ACC112 (cell line): ENCODE measurements around the gene IMMT.

Source experiments
- H2AFZ ChIP-seq: fragments of 200-600 bp; sonication (generic); one replicate; pipeline ENCODE4 v1.6.0; 2017; ENCODE audit warnings: antibody characterized with exemption, low read length; ENCODE audit not compliant: unreplicated experiment
- H3K27ac ChIP-seq: fragments of 200-600 bp; sonication (generic); 2 replicates; pipeline ENCODE4 v1.5.1; 2014; ENCODE audit warnings: low read depth, mild to moderate bottlenecking, antibody characterized with exemption, low read length, moderate library complexity
- H3K27me3 ChIP-seq: fragments of 200-600 bp; sonication (generic); 2 replicates; pipeline ENCODE4 v1.6.1; 2014; ENCODE audit warnings: mild to moderate bottlenecking, antibody characterized with exemption, low read length, moderate library complexity, mixed read lengths; ENCODE audit not compliant: insufficient read depth
- H3K36me3 ChIP-seq: fragments of 200-600 bp; sonication (generic); 2 replicates; pipeline ENCODE4 v1.6.1; 2016; ENCODE audit warnings: mild to moderate bottlenecking, antibody characterized with exemption, low read length, moderate library complexity, mixed read lengths; ENCODE audit not compliant: insufficient read depth
- H3K4me1 ChIP-seq: fragments of 200-600 bp; sonication (generic); one replicate; pipeline ENCODE4 v1.6.1; 2016; ENCODE audit warnings: low read length, mixed read lengths; ENCODE audit not compliant: insufficient read depth, unreplicated experiment, control insufficient read depth
- H3K4me3 ChIP-seq: fragments of 200-600 bp; sonication (generic); 2 replicates; pipeline ENCODE4 v1.5.1; 2014; ENCODE audit warnings: mild to moderate bottlenecking, low read depth, low read length
- H3K79me2 ChIP-seq: fragments of 200-600 bp; sonication (generic); one replicate; pipeline ENCODE4 v1.6.0; 2016; ENCODE audit warnings: low read length; ENCODE audit not compliant: control insufficient read depth, unreplicated experiment, insufficient read depth

Gene IMMT

GRCh38 chr2:86216575-86217555 is 21.6 kb upstream of the IMMT start:
- Histone ChIP-seq H3K36me3 (peaks cover 7% of the 10 kb centered on the region; the same call in 1 of the 2 replicates), H3K27me3 (no peaks in the 10 kb centered on the region), H3K79me2 (no peaks in the 10 kb centered on the region), H3K4me1 (peaks cover 26% of the 10 kb centered on the region), H2AFZ (peak overlapping the region; percentile 74), H3K4me3 (peak overlapping the region; percentile 72), H3K27ac (peak overlapping the region; percentile 76)

GRCh38 chr2:86214503-86214832 is 19.2 kb upstream of the IMMT start:
- Histone ChIP-seq H3K27me3 (no peaks in the 10 kb centered on the region), H3K79me2 (no peaks in the 10 kb centered on the region), H3K4me1 (peaks cover 26% of the 10 kb centered on the region), H3K4me3 (no peak overlapping the region), H3K36me3 (peaks cover 17% of the 10 kb centered on the region), H2AFZ (no peak overlapping the region), H3K27ac (no peak overlapping the region)

- Histone ChIP-seq H2AFZ (no peak overlapping the region), H3K4me3 (no peak overlapping the region), H3K27me3 (no peaks in the 10 kb centered on the region), H3K79me2 (no peaks in the 10 kb centered on the region), H3K36me3 (peaks cover 21% of the 10 kb centered on the region), H3K4me1 (peaks cover 26% of the 10 kb centered on the region), H3K27ac (no peak overlapping the region)
These were observed 18.6 kb upstream of the IMMT start for GRCh38 chr2:86213699-86214502.

- Histone ChIP-seq H2AFZ (no peak overlapping the region), H3K36me3 (peaks cover 22% of the 10 kb centered on the region), H3K27ac (no peak overlapping the region), H3K4me1 (peaks cover 26% of the 10 kb centered on the region), H3K27me3 (no peaks in the 10 kb centered on the region), H3K4me3 (no peak overlapping the region), H3K79me2 (no peaks in the 10 kb centered on the region)
These were observed 17.8 kb upstream of the IMMT start for GRCh38 chr2:86213056-86213455.

GRCh38 chr2:86211796-86212188 is 16.5 kb upstream of the IMMT start:
- Histone ChIP-seq H3K27me3 (no peaks in the 10 kb centered on the region), H2AFZ (no peak overlapping the region), H3K79me2 (no peaks in the 10 kb centered on the region), H3K4me3 (no peak overlapping the region), H3K4me1 (peaks cover 15% of the 10 kb centered on the region), H3K27ac (no peak overlapping the region), H3K36me3 (peaks cover 22% of the 10 kb centered on the region)

- peaks cover 10% of the 10 kb centered on the region for H3K4me1 ChIP-seq
- no peaks in the 10 kb centered on the region for H3K79me2 ChIP-seq
- H2AFZ ChIP-seq, result no peak overlapping the region
- H3K27ac ChIP-seq, result no peak overlapping the region
- H3K4me3 ChIP-seq, result no peak overlapping the region
- peaks cover 22% of the 10 kb centered on the region for H3K36me3 ChIP-seq
- no peaks in the 10 kb centered on the region for H3K27me3 ChIP-seq
These were observed 16.0 kb upstream of the IMMT start for GRCh38 chr2:86211033-86211795.

GRCh38 chr2:86204458-86204857 is 9.2 kb upstream of the IMMT start:
- H3K79me2 ChIP-seq, result peaks cover 55% of the 10 kb centered on the region

GRCh38 chr2:86203614-86204013 is 8.4 kb upstream of the IMMT start:
- H3K36me3 ChIP-seq, result no peaks in the 10 kb centered on the region
- peaks cover 15% of the 10 kb centered on the region for H3K4me1 ChIP-seq
- no peak overlapping the region for H2AFZ ChIP-seq
- peaks cover 57% of the 10 kb centered on the region for H3K79me2 ChIP-seq
- H3K27ac ChIP-seq, result no peak overlapping the region
- H3K4me3 ChIP-seq, result no peak overlapping the region
- no peaks in the 10 kb centered on the region for H3K27me3 ChIP-seq

More at GRCh38 chr2:86204458-86204857, 9.2 kb upstream of the IMMT start:
- Histone ChIP-seq H3K36me3 (peaks cover 5% of the 10 kb centered on the region; the same call in 1 of the 2 replicates), H3K27me3 (no peaks in the 10 kb centered on the region), H3K4me1 (peaks cover 15% of the 10 kb centered on the region), H3K27ac (no peak overlapping the region), H2AFZ (no peak overlapping the region), H3K4me3 (no peak overlapping the region)

- no peak overlapping the region for H2AFZ ChIP-seq
- peaks cover 15% of the 10 kb centered on the region for H3K4me1 ChIP-seq
- H3K4me3 ChIP-seq, result no peak overlapping the region
- no peaks in the 10 kb centered on the region for H3K27me3 ChIP-seq
- no peak overlapping the region for H3K27ac ChIP-seq
- no peaks in the 10 kb centered on the region for H3K36me3 ChIP-seq
- peaks cover 57% of the 10 kb centered on the region for H3K79me2 ChIP-seq
These were observed 7.4 kb upstream of the IMMT start for GRCh38 chr2:86202702-86203101.

- H3K27ac ChIP-seq, result no peak overlapping the region
- H3K79me2 ChIP-seq, result peaks cover 57% of the 10 kb centered on the region
- no peak overlapping the region for H2AFZ ChIP-seq
- H3K36me3 ChIP-seq, result no peaks in the 10 kb centered on the region
- peaks cover 15% of the 10 kb centered on the region for H3K4me1 ChIP-seq
- no peaks in the 10 kb centered on the region for H3K27me3 ChIP-seq
- no peak overlapping the region for H3K4me3 ChIP-seq
These were observed 7.1 kb upstream of the IMMT start for GRCh38 chr2:86202336-86202692.
